ENCODE results near the gene RPTOR. TPM values are rescaled to one million over a fixed set of nuclear protein-coding genes. Genes with fewer than 3 reads are reported as not detected.

RPTOR gene
- total and polyA plus RNA-seq, 4 donors = 12.4 to 46.1 (median 29.7) TPM

DNA sequence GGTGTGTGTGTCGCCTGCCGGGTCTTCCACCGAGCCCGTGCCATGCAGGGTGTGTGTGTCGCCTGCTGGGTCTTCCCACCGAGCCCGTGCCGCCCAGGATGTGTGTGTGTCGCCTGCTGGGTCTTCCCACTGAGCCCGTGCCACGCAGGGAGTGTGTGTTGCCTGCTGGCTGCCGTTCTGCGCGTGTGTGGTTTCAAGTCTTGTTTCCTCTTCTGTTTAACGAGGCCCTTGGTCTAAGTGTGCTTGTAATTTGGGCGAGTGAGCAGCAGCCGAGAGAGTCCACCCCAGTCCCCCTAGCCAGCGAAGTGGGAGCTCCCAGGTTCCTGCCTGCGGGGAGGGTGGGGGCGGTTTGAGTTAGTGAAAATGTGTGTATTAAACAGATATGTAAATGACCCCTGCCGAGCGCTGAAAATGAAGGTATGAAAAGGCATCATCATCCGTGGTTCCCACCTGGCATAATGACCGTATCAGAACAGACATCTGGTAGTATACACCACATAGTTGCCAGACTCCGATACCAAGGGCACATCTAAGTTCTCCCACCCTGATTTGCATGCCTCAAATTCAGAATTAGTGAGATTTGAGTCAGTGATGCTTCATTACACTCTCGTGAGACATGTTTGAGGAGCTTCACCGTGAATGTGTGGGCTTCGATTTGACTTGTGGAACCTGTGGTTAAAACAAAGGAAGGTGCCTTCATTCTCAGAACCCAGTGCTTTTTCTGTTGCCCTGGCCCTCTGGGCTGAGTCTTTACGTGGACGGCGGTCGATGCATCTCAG is 332.5 kb downstream of the RPTOR start:
- 62 to 77% methylated on average over 32 of the region's 32 CpGs for WGBS, 2 donors
- peaks cover 0 to 15% (median 9%) of the 10 kb centered on the region in 4 donors for H3K36me3 ChIP-seq (ENCODE audit: control insufficient read depth in 4 of 4, insufficient read depth in 4 of 4, low read length in 4 of 4)

DNA sequence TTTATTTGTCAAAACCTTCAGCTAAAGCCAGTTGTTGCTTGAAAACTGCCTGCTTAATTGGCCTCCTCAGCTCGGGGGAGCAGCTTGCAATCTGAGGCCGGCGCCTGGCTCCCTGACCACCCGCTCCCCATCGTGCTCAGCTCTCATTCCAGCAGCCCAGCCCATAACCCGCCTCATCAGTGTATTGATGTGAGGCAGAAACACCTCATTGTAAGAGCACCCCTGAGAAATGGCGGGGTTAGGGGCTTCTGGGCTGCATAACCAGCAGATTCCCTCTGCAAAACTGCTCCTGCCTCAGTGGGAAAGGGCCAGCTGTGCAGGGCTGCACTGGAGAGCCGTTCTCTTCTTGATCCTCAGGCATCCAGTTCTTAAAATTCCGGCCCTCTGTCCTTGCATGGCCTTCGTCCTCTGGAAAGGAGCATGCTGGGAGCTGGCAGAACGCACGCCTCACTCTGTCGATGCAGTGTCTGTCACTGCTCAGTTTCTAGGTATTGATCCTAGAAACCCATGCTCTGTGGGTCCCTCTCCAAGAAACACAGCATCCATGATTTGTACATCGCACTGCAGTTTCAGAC is 333.2 kb downstream of the RPTOR start:
- no peak for ATAC-seq (ENCODE audit: insufficient read depth, low FRiP score)
- peak in 1 of 3 donors; percentile 54 for DNase-seq
- peaks cover 0 to 15% (median 10%) of the 10 kb centered on the region in 4 donors for H3K36me3 ChIP-seq (ENCODE audit: control insufficient read depth in 4 of 4, insufficient read depth in 4 of 4, low read length in 4 of 4)
- H3K27ac ChIP-seq (ENCODE audit: low read depth in 1 of 2, low read length in 1 of 2) = no peak overlapping the region
- H3K4me1 ChIP-seq (ENCODE audit: control insufficient read depth in 5 of 5, insufficient read depth in 5 of 5, low read length in 5 of 5) = peaks cover 0 to 20% (median 2%) of the 10 kb centered on the region in 5 donors
- TF ChIP-seq, protein P1, sequence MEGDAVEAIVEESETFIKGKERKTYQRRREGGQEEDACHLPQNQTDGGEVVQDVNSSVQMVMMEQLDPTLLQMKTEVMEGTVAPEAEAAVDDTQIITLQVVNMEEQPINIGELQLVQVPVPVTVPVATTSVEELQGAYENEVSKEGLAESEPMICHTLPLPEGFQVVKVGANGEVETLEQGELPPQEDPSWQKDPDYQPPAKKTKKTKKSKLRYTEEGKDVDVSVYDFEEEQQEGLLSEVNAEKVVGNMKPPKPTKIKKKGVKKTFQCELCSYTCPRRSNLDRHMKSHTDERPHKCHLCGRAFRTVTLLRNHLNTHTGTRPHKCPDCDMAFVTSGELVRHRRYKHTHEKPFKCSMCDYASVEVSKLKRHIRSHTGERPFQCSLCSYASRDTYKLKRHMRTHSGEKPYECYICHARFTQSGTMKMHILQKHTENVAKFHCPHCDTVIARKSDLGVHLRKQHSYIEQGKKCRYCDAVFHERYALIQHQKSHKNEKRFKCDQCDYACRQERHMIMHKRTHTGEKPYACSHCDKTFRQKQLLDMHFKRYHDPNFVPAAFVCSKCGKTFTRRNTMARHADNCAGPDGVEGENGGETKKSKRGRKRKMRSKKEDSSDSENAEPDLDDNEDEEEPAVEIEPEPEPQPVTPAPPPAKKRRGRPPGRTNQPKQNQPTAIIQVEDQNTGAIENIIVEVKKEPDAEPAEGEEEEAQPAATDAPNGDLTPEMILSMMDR (IDR thresholded peaks at IDR 0.05; ENCODE audit: control extremely low read depth, extremely low read depth) = no peak
- no peak overlapping the region for H3K9ac ChIP-seq (ENCODE audit: insufficient read depth in 1 of 2, low read length in 2 of 2)
- no peaks in the 10 kb centered on the region for H3K27me3 ChIP-seq (ENCODE audit: control insufficient read depth in 3 of 3, insufficient read depth in 3 of 3, low read length in 2 of 3)
- H3K4me3 ChIP-seq = no peak overlapping the region
- H3K9me3 ChIP-seq (ENCODE audit: control insufficient read depth in 4 of 4, insufficient read depth in 3 of 4, low read length in 3 of 4) = no peaks in the 10 kb centered on the region
- 89 to 92% methylated on average over 14 of the region's 14 CpGs for WGBS, 2 donors

More for the DNA sequence above, 332.5 kb downstream of the RPTOR start:
- DNase-seq (no peak), ATAC-seq (ENCODE audit: insufficient read depth, low FRiP score) (no peak)
- Histone ChIP-seq H3K4me3 (no peak overlapping the region), H3K4me1 (ENCODE audit: control insufficient read depth in 5 of 5, insufficient read depth in 5 of 5, low read length in 5 of 5) (peaks cover 0 to 27% (median 7%) of the 10 kb centered on the region in 5 donors), H3K9me3 (ENCODE audit: control insufficient read depth in 4 of 4, insufficient read depth in 3 of 4, low read length in 3 of 4) (no peaks in the 10 kb centered on the region), H3K27ac (ENCODE audit: low read depth in 1 of 2, low read length in 1 of 2) (no peak overlapping the region), H3K27me3 (ENCODE audit: control insufficient read depth in 3 of 3, insufficient read depth in 3 of 3, low read length in 2 of 3) (no peaks in the 10 kb centered on the region), H3K9ac (ENCODE audit: insufficient read depth in 1 of 2, low read length in 2 of 2) (no peak overlapping the region)
- TF ChIP-seq, protein P1 (IDR thresholded peaks at IDR 0.05; ENCODE audit: control extremely low read depth, extremely low read depth) = no peak

DNA sequence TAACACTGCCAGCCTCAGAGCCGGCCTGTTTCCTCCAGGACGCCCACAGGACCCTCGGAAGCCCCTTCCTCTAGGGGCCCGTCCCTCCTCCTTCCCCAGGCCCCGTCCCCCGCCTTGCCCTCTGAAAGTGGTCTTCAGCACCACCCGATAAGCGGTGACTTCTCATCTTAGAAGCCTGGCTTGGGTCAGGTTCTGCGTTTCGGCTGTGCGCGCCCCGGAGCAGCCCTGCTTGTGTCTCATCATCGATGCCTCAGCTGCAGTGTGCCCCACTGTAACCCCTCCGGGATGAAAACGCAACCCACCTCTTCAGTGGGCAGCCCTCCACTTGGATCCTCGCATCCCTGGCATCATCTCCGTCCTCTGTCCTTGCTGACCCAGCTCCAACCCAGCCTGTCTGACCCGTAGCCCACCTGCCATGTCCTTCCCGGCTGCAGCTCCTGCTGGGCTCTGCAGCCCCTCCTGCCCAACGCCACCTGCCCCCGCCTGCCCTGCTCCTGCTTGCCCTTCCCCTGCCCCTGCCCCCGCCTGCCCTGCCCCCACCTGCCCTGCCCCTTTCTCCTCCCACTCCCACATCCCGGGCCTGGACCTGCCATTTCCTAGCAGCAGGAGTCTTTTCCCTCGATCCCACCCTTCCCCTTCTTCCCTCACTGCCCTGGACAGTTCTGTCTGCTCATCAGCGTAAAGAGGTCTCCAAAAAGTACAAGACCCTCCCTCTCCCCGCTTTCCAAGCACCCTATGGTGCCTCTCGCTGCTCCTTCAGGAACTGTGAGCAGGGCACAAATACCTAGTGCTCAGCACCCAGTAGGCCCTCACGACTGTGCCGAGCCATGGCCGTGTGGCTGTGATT is 334.5 kb downstream of the RPTOR start:
- Histone ChIP-seq H3K36me3 (ENCODE audit: control insufficient read depth in 4 of 4, insufficient read depth in 4 of 4, low read length in 4 of 4) (peaks cover 1 to 23% (median 12%) of the 10 kb centered on the region in 4 donors), H3K4me1 (ENCODE audit: control insufficient read depth in 5 of 5, insufficient read depth in 5 of 5, low read length in 5 of 5) (peaks cover 0 to 10% (median 0%) of the 10 kb centered on the region in 5 donors), H3K27ac (ENCODE audit: low read depth in 1 of 2, low read length in 1 of 2) (no peak overlapping the region), H3K9ac (ENCODE audit: insufficient read depth in 1 of 2, low read length in 2 of 2) (no peak overlapping the region), H3K27me3 (ENCODE audit: control insufficient read depth in 3 of 3, insufficient read depth in 3 of 3, low read length in 2 of 3) (no peaks in the 10 kb centered on the region), H3K9me3 (ENCODE audit: control insufficient read depth in 4 of 4, insufficient read depth in 3 of 4, low read length in 3 of 4) (no peaks in the 10 kb centered on the region), H3K4me3 (no peak overlapping the region)
- 93% methylated on average over 31 of the region's 31 CpGs for WGBS, 2 donors
- no peak for ATAC-seq (ENCODE audit: insufficient read depth, low FRiP score)
- TF ChIP-seq, protein P1 (IDR thresholded peaks at IDR 0.05; ENCODE audit: control extremely low read depth, extremely low read depth) = no peak
- DNase-seq = no peak

Measured in lung (tissue), 12 donors.